GM19372 (cell line): ENCODE data around the gene SHBG.
"Not testable (repeated sequence)": the region's sequence is repeated elsewhere in the genome, so short reads cannot be mapped to it uniquely, and the experiment has no call there.

Source experiments
- ATAC-seq: cut with Tn5 transposase; IDR thresholded peaks from one replicate; pipeline ENCODE4 v1.9.1; 2021; ENCODE audit warnings: mild to moderate bottlenecking, low read depth, moderate library complexity; ENCODE audit not compliant: unreplicated experiment

SHBG gene

GRCh38 chr17:7629939-7630571 is at the start of gene SHBG:
SHBG (plus strand) TSS chr17:7630135; CDS start chr17:7630173, 38 bp downstream.
- ATAC-seq = no peak

DNA sequence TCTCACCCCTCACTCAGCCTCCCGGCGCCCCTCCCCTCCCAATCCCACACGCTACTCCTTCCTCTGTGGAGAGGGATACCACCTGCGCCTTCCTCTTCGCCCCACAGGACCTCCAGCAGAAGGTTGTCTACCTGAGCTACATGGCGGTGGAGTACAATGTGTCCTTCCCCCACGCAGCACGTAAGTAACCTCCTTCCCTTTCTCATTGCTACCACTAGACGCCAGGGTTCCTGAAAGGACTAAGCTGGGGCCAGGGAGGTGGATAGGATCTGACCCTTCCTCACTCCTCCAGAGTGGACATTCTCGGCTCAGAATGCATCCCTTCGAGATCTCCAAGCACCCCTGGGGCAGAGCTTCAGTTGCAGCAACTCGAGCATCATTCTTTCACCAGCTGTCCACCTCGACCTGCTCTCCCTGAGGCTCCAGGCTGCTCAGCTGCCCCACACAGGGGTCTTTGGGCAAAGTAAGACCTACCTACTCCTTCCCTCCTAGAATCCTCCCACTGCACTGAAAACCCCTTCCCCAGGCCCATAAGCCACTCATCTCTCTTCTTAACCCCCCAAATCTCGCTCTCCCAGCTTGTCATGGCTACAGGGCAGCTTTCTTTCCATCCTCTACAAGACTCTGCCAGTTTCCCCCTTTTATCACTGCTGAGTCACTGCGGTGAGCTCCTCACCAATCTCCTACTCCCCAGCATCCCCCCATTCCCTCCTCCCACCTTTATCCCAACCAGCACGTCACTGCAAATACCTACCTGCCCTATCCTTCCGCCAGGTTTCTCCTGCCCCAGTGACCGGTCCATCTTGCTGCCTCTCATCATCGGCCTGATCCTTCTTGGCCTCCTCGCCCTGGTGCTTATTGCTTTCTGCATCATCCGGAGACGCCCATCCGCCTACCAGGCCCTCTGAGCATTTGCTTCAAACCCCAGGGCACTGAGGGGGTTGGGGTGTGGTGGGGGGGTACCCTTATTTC is 49.0 kb upstream of the SHBG start:
- ATAC-seq = no peak

DNA sequence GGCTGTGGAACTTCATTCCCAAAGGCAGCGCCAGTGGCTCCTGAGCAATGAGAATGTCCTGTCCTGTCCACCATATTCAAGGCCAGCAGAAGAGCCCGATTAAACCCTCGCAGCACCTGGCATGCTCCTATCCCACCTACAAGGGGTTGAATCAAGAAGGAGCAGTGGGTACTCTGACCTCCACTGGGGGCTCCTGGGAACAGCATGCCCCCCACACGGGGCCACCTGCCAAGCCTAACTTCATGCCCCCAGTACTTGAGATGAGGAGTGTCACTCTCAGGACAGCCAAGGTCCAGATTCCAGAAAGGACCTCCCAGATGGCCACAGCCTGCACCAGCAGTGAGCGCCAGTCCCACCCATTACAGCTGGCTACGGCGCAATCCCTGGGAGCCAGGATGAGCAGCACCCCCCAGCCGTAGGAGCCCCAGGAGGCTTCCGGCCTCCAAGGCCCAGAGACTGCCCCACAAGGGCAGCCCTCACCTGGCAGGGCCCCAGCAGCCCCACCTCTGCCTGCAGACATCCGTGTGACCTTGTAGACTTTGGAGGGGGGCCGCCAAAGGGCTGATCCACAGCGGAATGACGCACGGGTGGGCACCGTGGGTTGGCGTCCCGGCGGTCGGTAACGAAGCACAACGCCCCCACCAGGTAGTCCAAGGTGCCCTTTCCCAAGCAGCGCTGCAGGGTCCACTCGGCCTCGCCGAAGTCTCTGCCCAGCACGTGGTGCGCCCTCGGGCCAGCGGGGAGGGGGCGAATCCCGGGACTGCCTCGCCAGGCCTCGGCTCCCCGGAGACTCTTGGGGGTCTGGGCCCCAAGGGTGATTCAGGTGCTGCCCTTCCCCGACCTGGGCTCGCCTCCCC is 47.3 kb upstream of the SHBG start:
- ATAC-seq = no peak

- peak; percentile 68 for ATAC-seq
Measured at GRCh38 chr17:7583253-7584109, 46.5 kb upstream of the SHBG start, which contains the start of gene MPDU1. MPDU1 (plus strand) TSS chr17:7583852; CDS start chr17:7583863, 11 bp downstream.

DNA sequence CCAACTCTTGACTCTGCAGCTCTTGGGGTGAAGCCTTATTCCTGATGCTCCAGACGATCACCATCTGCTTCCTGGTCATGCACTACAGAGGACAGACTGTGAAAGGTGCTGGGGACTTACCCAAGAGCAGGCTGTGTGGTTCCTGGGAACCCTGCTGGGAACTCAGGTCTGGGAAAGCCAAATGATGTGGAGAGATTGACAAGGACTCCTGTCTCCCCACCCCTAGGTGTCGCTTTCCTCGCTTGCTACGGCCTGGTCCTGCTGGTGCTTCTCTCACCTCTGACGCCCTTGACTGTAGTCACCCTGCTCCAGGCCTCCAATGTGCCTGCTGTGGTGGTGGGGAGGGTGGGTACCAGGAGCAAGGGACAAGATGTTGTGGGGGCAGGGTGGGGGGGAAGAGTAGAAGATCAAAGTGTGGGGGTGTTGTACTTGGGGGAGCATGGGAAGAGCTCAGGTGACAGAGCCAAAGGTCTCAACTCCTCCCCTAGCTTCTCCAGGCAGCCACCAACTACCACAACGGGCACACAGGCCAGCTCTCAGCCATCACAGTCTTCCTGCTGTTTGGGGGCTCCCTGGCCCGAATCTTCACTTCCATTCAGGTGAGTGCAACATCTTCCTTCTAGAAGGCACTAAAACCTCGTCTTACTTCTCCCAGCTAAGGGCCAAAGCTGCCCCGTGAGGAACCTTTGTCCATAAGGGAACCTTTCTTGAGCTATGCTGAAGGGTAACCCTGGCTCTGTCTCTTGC is 43.1 kb upstream of the SHBG start:
- ATAC-seq = no peak

DNA sequence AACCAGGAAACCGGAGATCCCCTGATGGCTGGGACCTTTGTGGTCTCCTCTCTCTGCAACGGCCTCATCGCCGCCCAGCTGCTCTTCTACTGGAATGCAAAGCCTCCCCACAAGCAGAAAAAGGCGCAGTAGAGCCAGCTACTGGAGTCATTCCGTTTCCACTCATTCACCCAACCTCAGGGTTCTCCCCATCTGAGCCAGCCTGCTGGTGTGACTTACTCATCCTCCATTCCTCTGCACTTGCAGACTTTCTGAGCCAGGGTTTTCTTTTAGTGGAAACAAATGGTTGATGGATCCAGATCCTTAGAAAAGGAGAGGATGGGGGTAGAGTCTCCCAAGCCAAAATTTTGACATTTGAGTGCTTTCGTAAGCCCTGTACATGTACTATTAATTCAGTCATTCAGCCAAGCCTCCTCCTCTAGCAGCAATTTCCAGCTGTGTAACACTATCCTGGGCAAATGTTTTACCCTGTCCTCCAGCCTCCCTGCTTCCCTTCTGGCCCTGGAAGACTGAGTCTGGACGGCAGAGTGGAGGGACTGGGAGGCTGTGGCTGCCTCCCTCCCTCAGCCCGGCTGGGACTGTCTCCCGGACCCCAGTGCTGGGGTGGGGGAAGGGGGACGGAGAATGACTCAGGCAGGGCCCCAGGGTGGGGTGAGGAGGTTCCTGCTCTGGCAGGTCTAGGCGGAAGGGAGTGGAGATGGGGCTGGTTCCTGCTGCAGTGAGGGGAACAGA is 42.3 kb upstream of the SHBG start:
- no peak for ATAC-seq

GRCh38 chr17:7588553-7589203 is 41.3 kb upstream of the SHBG start:
- no peak for ATAC-seq

DNA sequence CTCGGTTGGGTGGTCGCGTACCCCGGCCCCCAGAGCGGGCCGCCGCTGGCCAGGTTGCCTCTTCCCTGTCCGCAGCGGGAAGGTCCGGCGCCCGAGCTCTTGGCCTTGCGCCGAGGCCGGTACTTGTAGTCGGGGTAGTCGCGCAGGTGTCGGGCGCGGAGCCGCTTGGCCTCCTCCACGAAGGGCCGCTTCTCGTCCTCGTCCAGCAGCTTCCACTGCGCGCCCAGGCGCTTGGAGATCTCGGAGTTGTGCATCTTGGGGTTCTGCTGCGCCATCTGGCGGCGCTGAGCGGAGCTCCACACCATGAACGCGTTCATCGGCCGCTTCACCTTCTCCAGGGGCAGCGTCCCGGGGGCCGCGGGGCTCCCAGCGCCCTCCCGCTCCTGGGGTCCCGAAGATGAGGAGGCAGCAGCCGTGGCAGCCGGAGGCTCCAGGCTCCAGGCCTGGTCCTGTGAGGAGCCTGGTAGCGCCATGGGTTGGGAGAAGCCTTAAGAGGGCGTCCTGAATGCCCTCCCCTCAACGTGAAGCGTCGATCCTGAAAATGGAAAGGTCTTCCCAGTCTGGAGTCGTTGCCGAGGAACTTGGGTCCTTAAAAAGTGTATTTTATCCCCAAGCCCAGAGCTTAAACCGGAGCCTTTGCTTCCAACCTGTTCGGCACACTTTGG is 40.6 kb upstream of the SHBG start:
- no peak for ATAC-seq

- no peak for ATAC-seq
Measured at GRCh38 chr17:7589891-7590691, 39.8 kb upstream of the SHBG start, which contains the start of gene SOX15. SOX15 (minus strand) TSS chr17:7590094; CDS start chr17:7589676, 418 bp downstream.

DNA sequence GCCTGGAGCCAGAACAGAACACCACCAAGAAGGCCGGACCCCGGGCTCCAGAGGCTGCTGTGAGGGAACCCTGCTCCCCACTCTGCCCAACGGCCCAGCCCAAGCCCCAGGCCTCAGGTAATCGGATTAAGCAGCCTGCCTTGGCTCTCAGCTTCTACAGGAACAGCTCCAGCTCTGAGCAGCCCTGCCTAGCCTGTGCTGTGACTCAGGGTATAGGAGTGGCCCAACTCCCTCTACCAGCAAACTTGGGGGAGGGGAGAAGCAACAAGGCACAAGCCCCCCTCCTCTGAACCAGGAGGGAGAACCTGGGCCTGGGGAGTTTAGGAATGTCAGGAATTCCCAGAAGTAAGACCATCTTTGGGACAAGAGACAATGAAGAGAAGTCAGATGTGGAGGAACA is 39.2 kb upstream of the SHBG start:
- no peak for ATAC-seq

GRCh38 chr17:7591596-7591995 is 38.3 kb upstream of the SHBG start:
- no peak for ATAC-seq

- ATAC-seq = no peak
Measured at GRCh38 chr17:7592422-7593021, 37.4 kb upstream of the SHBG start.

GRCh38 chr17:7593296-7593695 is 36.6 kb upstream of the SHBG start:
- no peak for ATAC-seq

- ATAC-seq = not testable (repeated sequence)
Measured at GRCh38 chr17:7597561-7597960, 32.4 kb upstream of the SHBG start.

DNA sequence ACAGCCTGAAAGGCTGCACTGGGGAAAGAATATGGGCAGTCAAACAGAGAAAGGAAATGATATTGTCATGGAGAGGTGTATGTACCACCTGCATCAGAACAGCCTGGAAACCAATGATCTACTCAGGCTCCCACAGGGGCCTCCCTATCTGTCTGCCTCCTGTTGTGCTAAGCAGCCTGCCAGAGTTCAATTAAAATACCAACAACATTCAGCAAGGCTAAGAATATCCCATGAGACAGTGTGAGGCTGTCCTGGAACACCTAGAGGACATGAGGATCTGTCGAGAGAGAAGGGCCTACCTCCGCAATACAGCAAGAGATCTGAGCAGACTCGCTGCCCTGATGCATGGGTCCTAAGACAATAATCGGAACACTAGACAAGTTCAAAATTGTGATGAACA is 23.7 kb upstream of the SHBG start:
- no peak for ATAC-seq

GRCh38 chr17:7610641-7611040 is 19.3 kb upstream of the SHBG start:
- ATAC-seq = no peak
